IPS DF 4.7 (cell line): Measurements from ENCODE around the gene NOL4L.

ENCODE experiments used
- DNase-seq: peaks from one replicate; pipeline ENCODE4 v3.0.0-alpha.2; 2013; ENCODE audit warnings: low spot score; ENCODE audit errors: extremely low read depth

Gene NOL4L

GRCh38 chr20:32484958-32485769 lies 100.0 kb downstream of the NOL4L start:
- DNase-seq: no peak

- no peak for DNase-seq
Observed at GRCh38 chr20:32484225-32484957, 100.7 kb downstream of the NOL4L start.

- DNase-seq: no peak
Observed at GRCh38 chr20:32483351-32484224, 101.5 kb downstream of the NOL4L start.

GRCh38 chr20:32482442-32483261 lies 102.5 kb downstream of the NOL4L start:
- no peak for DNase-seq

- no peak for DNase-seq
Observed at GRCh38 chr20:32482143-32482441, 103.0 kb downstream of the NOL4L start.

GRCh38 chr20:32481311-32482142 lies 103.6 kb downstream of the NOL4L start:
- DNase-seq: no peak

- no peak for DNase-seq
Observed at GRCh38 chr20:32480371-32481241, 104.5 kb downstream of the NOL4L start.

GRCh38 chr20:32479697-32480171 lies 105.4 kb downstream of the NOL4L start:
- no peak for DNase-seq

GRCh38 chr20:32479012-32479411 lies 106.1 kb downstream of the NOL4L start:
- no peak for DNase-seq

GRCh38 chr20:32478576-32478975 lies 106.6 kb downstream of the NOL4L start:
- DNase-seq: no peak

- no peak for DNase-seq
Observed at GRCh38 chr20:32477594-32478512, 107.3 kb downstream of the NOL4L start.

- no peak for DNase-seq
Observed at GRCh38 chr20:32476684-32477593, 108.2 kb downstream of the NOL4L start.

- DNase-seq: no peak
Observed at GRCh38 chr20:32474967-32475811, 109.9 kb downstream of the NOL4L start.

GRCh38 chr20:32474717-32474966 lies 110.5 kb downstream of the NOL4L start:
- no peak for DNase-seq

GRCh38 chr20:32474009-32474716 lies 111.0 kb downstream of the NOL4L start:
- no peak for DNase-seq
